ENCODE results near the gene HECW1. TPM values are rescaled to one million over a fixed set of nuclear protein-coding genes. Genes with fewer than 3 reads are reported as not detected.

Gene HECW1
- total and polyA plus RNA-seq, 2 of the 8 experiments (the other 6 are each of a cell fraction or from before 2014, with no cell fraction given), result 2.9 to 12.7 TPM

DNA sequence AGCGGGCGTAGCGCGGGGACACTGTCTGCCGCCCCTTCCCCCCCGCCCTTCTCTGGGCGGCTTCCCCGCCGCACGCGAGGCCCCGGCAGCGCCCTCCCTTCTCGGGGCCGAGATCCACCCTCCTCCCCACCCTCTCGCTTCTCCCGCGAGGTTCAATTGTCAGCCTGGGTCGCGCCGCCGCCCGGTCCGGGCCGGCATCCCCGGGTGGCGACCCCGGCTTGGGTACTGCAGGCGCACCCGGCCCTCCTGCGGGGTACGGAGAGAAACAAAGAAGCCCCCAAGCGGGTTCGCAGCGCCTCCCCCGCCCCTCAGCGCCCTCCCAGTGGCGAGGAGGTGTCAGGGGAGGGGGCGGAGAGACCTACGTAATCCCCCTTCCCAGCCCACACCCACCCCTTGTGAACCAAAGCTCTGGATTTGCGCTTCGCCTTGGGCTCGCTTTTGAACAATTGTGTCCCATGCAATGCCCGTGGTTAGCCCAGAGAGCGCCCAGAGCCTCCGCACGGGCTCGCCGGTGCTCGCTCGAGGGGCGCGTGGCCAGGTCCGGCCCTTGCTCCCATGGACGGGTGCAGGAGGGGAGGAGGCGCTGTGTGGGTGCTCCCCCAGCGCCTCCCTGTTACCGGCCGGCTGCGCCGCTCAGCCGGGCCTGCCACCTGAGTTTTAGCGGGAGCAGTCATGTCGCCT is 634 bp downstream of the HECW1 start:
- peak in 1 of 2 experiments; percentile 81 for DNase-seq (ENCODE audit: low read depth in 1 of 2, low spot score in 2 of 2)
- peaks cover 14% of the 10 kb centered on the region for H3K23me2 ChIP-seq (ENCODE audit: low read depth, low read length)
- peak overlapping the region; percentile 35 for H3K56ac ChIP-seq (replicated peaks; ENCODE audit: insufficient read length, low read depth, low read length)
- H3K9me3 ChIP-seq (ENCODE audit: insufficient read depth in 2 of 2, low read depth in 1 of 2, low read length in 1 of 2), result no peaks in the 10 kb centered on the region
- H3K27ac ChIP-seq (ENCODE audit: low read depth, low read length), result no peak overlapping the region
- H2BK20ac ChIP-seq (ENCODE audit: low read length), result no peak overlapping the region
- H3K4me1 ChIP-seq (replicated peaks in 1 of 4; ENCODE audit: control insufficient read depth in 3 of 4, insufficient read depth in 4 of 4, low read length in 3 of 4), result peaks cover 2 to 17% (median 6%) of the 10 kb centered on the region in 4 experiments; a peak in 6 of 7 replicates
- peaks cover 0 to 32% of the 10 kb centered on the region in 2 experiments; a peak in 3 of 4 replicates for H3K79me2 ChIP-seq (ENCODE audit: control insufficient read depth in 1 of 2, insufficient read depth in 2 of 2, low read length in 2 of 2)
- no peak overlapping the region for H2BK15ac ChIP-seq (ENCODE audit: low read length)
- no peak overlapping the region for H3K23ac ChIP-seq (ENCODE audit: insufficient read length)
- no peaks in the 10 kb centered on the region for H3K36me3 ChIP-seq (ENCODE audit: control insufficient read depth in 2 of 4, insufficient read depth in 4 of 4, low read length in 3 of 4)
- POLR2A ChIA-PET (ENCODE audit: partially characterized antibody), result interaction anchor here (0.7 to 2.1 kb wide), 5 partner anchors 8 to 181 kb away, joined by 3 to 5 read pairs (median 4); partner anchors contain the start of genes MRPL32 and PSMA2
- no peak overlapping the region for H2AK5ac ChIP-seq (ENCODE audit: low read depth, low read length)
- H3K18ac ChIP-seq (ENCODE audit: extremely low read depth, low read length), result peak overlapping the region; percentile 72
- H2BK120ac ChIP-seq (replicated peaks; ENCODE audit: low read depth, low read length), result no peak overlapping the region
- H2AFZ ChIP-seq (ENCODE audit: low read length), result peak overlapping the region; percentile 66; the same call in 1 of the 2 replicates
- H3K14ac ChIP-seq (ENCODE audit: insufficient read length), result no peak overlapping the region
- H4K91ac ChIP-seq (replicated peaks; ENCODE audit: insufficient read length, low read length), result peak overlapping the region; percentile 63
- FAIRE-seq, result no peak
- H4K5ac ChIP-seq (ENCODE audit: insufficient read length, low read depth, low read length), result peak overlapping the region; percentile 50
- H3K4me2 ChIP-seq (ENCODE audit: insufficient read depth in 1 of 2, low read depth in 2 of 2, low read length in 2 of 2), result peak overlapping the region; percentile 94 to 97
- H3K4ac ChIP-seq (replicated peaks; ENCODE audit: insufficient read length, low read depth, low read length), result no peak overlapping the region
- CTCF ChIA-PET (ENCODE audit: partially characterized antibody), result interaction anchor here (2.6 kb wide), 1 partner anchor 41 kb away, joined by 15 read pairs; no protein-coding TSS in a partner anchor
- peak overlapping the region; percentile 87; the same call in 1 of the 2 replicates for H4K8ac ChIP-seq (ENCODE audit: extremely low read depth, insufficient read depth, low read length)
- peaks cover 2 to 7% (median 4%) of the 10 kb centered on the region in 4 experiments; a peak in 3 of 7 replicates for H3K27me3 ChIP-seq (replicated peaks in 1 of 4; ENCODE audit: control insufficient read depth in 3 of 4, extremely low read depth in 1 of 4, insufficient read depth in 3 of 4, low read length in 3 of 4)
- H3K4me3 ChIP-seq (ENCODE audit: extremely low read depth in 1 of 4, insufficient read depth in 2 of 4, low read depth in 3 of 4, low read length in 4 of 4), result peak overlapping the region; percentile 63 to 80 (median 65)
- WGBS, 2 experiments (ENCODE audit: extremely low coverage in 1 of 2, insufficient coverage in 1 of 2, insufficient read length in 1 of 2, insufficient replicate concordance in 2 of 2, low coverage in 1 of 2, low lambda C conversion rate in 2 of 2, missing lambda C conversion rate in 1 of 2), result 2% methylated on average over 35 of the region's 64 CpGs; no CpG with 5 or more reads in 1 of the 2 experiments
- no peaks in the 10 kb centered on the region for H4K20me1 ChIP-seq (replicated peaks in 1 of 2; ENCODE audit: control insufficient read depth in 1 of 2, insufficient read depth in 2 of 2, low read length in 2 of 2)
- peak overlapping the region; percentile 67; the same call in 1 of the 2 replicates for H2BK5ac ChIP-seq (ENCODE audit: low read depth, low read length)
- H3K9ac ChIP-seq (replicated peaks in 1 of 4; ENCODE audit: extremely low read depth in 1 of 4, low read depth in 3 of 4, low read length in 3 of 4), result peak overlapping the region in 3 of 4 experiments; percentile 16 to 48 (median 39); a peak in 5 of 7 replicates
- H3K79me1 ChIP-seq (ENCODE audit: low read depth, low read length), result no peaks in the 10 kb centered on the region; the same call in 1 of the 2 replicates
- no peak overlapping the region for H2BK12ac ChIP-seq (ENCODE audit: low read depth, low read length)
- TF ChIP-seq PHF8 (conservative IDR thresholded peaks at IDR 0.05; ENCODE audit: low read depth, low read length), result peak; percentile 39; the same call in 1 of the 2 replicates
- no peak for TF ChIP-seq JUND (IDR thresholded peaks at IDR 0.05; ENCODE audit: low read length)
- 0 out of 4 replicates have a peak, but pooled peaks of 1 of the 2 experiments have one; percentile 26 for TF ChIP-seq SIN3A (conservative IDR thresholded peaks at IDR 0.05 in 1 of 2, IDR thresholded peaks at IDR 0.05 in 1 of 2; ENCODE audit: low read depth in 1 of 2, low read length in 2 of 2)
- TF ChIP-seq ASH2L (IDR thresholded peaks at IDR 0.05; ENCODE audit: low read length), result peak; percentile 14
- TF ChIP-seq RNF2 (IDR thresholded peaks at IDR 0.05; ENCODE audit: borderline replicate concordance, low read depth, low read length, missing control alignments, poor library complexity, severe bottlenecking), result no peak
- no peak for TF ChIP-seq SUZ12 (IDR thresholded peaks at IDR 0.05; ENCODE audit: low read length)
- peak; percentile 63 for TF ChIP-seq KDM4A (IDR thresholded peaks at IDR 0.05; ENCODE audit: low read depth, low read length, severe bottlenecking)
- TF ChIP-seq, protein P1, sequence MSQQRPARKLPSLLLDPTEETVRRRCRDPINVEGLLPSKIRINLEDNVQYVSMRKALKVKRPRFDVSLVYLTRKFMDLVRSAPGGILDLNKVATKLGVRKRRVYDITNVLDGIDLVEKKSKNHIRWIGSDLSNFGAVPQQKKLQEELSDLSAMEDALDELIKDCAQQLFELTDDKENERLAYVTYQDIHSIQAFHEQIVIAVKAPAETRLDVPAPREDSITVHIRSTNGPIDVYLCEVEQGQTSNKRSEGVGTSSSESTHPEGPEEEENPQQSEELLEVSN (IDR thresholded peaks at IDR 0.05), result peak; percentile 76
- peak; percentile 30; the same call in 1 of the 2 replicates for TF ChIP-seq TAF1 (IDR thresholded peaks at IDR 0.05; ENCODE audit: low read depth, low read length)
- no peak for TF ChIP-seq TCF12 (IDR thresholded peaks at IDR 0.05; ENCODE audit: low read depth, low read length)

Data from H1 (cell line).